GM12872 (cell line): ENCODE data around the gene FAM174C.
A peak's percentile ranks its signal among the peaks of the same experiment; 100 is the strongest.

Experiments used
- CTCF ChIP-seq: IDR thresholded peaks from 3 replicates; pipeline ENCODE4 v1.5.1; 2011; ENCODE audit warnings: low read depth, mild to moderate bottlenecking, low read length, moderate library complexity; ENCODE audit not compliant: insufficient read depth

The FAM174C gene

DNA sequence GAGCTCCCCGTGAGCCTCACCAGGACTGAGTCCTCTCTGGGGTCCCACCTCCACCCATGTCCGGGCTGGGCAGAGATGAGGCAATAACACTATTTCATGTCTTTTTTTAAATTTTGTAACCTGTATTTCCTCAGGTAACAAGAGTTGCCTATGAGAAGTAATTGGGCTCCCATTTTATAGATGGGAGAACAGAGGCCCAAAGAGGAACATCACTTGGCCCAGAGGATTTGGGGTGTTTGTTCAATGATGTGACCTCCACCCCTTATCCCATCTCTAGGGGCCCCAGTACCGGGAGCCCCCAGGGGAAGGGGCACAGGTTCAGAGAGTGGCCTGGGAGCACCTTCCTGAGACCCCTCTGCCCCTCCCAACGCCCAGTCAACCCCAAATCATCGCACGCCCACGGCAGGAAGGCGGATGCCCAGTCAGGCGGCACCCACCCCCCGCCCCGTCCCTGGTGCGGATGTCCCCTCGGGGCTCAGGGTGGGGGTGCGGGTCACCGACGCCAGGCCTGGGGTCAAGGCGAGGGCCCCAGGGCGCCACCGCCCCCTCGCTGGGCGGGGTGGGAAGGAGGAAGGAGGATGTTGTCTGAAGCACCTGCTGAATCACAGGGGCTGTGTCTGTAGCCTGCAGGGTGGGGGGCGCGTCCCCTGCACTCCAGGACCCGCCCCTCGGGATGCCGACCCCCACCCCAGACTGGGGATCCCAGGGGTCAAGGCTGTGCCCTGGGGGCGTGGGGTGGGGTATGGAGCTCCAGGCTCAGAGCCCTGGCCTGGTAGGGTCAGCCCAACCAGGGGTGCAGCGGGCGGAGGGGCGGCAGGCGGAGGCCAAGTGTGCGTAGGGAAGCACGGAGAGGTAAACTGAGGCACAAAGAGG lies 15.2 kb upstream of the FAM174C start:
- TF ChIP-seq CTCF: no peak

- no peak for TF ChIP-seq CTCF
Observed at GRCh38 chr19:1260749-1261537, 14.4 kb upstream of the FAM174C start.

GRCh38 chr19:1261538-1261797 lies 13.9 kb upstream of the FAM174C start:
- TF ChIP-seq CTCF: peak; percentile 39; the same call in 2 of the 3 replicates

- TF ChIP-seq CTCF: no peak
Observed at GRCh38 chr19:1261798-1262622, 13.3 kb upstream of the FAM174C start.

- no peak for TF ChIP-seq CTCF
Observed at GRCh38 chr19:1262623-1263123, 12.7 kb upstream of the FAM174C start.

DNA sequence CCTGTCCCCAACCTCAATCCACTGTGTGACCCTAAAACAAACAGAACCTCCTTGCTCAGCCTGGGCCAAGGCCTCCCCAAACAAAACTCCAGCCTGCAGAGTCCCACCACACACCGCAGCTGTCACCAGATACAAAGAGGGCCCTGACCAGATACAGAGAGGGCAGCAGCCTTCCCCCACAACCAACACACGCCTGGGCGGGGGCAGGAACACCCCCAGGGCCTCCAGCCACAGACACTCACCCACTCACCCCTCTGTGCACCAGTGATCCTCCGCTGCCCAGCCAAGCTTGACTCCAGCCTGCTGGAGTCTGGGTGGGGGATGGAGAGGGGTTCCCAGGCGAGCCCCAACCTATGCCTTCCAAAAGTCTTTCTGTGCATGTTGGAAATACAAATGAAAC lies 12.1 kb upstream of the FAM174C start:
- no peak for TF ChIP-seq CTCF
